Liver (tissue), 9 donors: ENCODE data around the gene RGS7. TPM values are rescaled to one million over a fixed set of nuclear protein-coding genes. Genes with fewer than 3 reads are reported as not detected.

Experiments used
- DNase-seq: peaks from one replicate; pipeline ENCODE4 v3.0.0-alpha.2; 2017; ENCODE audit warnings: low spot score
- H3K27ac ChIP-seq, 2 donors: one replicate each; pipeline ENCODE4 v1.7.0; 2013; ENCODE audit warnings: inconsistent platforms in 2 of 2, low read length in 2 of 2, control low read depth in 1 of 2, low read depth in 1 of 2, mild to moderate bottlenecking in 1 of 2
- H3K27me3 ChIP-seq, 4 donors: one replicate each; pipeline versions ENCODE4 v1.6.1 to v1.7.0; 2013; ENCODE audit warnings: low read length in 3 of 4, inconsistent platforms in 1 of 4, mild to moderate bottlenecking in 1 of 4, moderate library complexity in 1 of 4; ENCODE audit not compliant: control insufficient read depth in 4 of 4, insufficient read depth in 4 of 4
- H3K36me3 ChIP-seq, 4 donors: one replicate each; pipeline versions ENCODE4 v1.6.1 to v1.7.0; 2013; ENCODE audit warnings: low read length in 3 of 4, mild to moderate bottlenecking in 3 of 4, low read depth in 1 of 4, moderate library complexity in 1 of 4; ENCODE audit not compliant: control insufficient read depth in 4 of 4, insufficient read depth in 3 of 4
- H3K4me1 ChIP-seq, 4 donors: one replicate each; pipeline versions ENCODE4 v1.6.1 to v1.7.0; 2013; ENCODE audit warnings: low read length in 3 of 4, mild to moderate bottlenecking in 3 of 4, moderate library complexity in 1 of 4; ENCODE audit not compliant: control insufficient read depth in 4 of 4, insufficient read depth in 4 of 4
- H3K4me3 ChIP-seq, 3 donors: one replicate each; pipeline versions ENCODE4 v1.6.1 to v1.7.0; 2013; ENCODE audit warnings: low read length in 3 of 3, control low read depth in 1 of 3, low read depth in 1 of 3, mild to moderate bottlenecking in 1 of 3
- H3K9ac ChIP-seq, 2 donors: one replicate each; pipeline ENCODE4 v1.7.0; 2013; ENCODE audit warnings: low read length in 2 of 2, mild to moderate bottlenecking in 2 of 2, moderate library complexity in 2 of 2, control low read depth in 1 of 2, low read depth in 1 of 2
- H3K9me3 ChIP-seq, 4 donors: one replicate each; pipeline versions ENCODE4 v1.6.1 to v1.7.0; 2013; ENCODE audit warnings: low read length in 3 of 4; ENCODE audit not compliant: control insufficient read depth in 4 of 4
- EGR1 ChIP-seq, 2 donors: IDR thresholded peaks; 2 replicates each; pipeline ENCODE4 v1.6.1; 2016 to 2018; ENCODE audit warnings: antibody characterized with exemption in 2 of 2, low read depth in 2 of 2
- FOXA1 ChIP-seq: IDR thresholded peaks from 2 replicates; pipeline ENCODE4 v1.6.1; 2016; ENCODE audit warnings: antibody characterized with exemption
- FOXA2 ChIP-seq: IDR thresholded peaks from 2 replicates; pipeline ENCODE4 v1.6.1; 2016; ENCODE audit warnings: antibody characterized with exemption
- GABPA ChIP-seq, 2 donors: IDR thresholded peaks in 1 of 2; conservative IDR thresholded peaks in 1 of 2; 2 replicates each; pipeline ENCODE4 v1.6.1; 2016; ENCODE audit warnings: antibody characterized with exemption in 2 of 2, mild to moderate bottlenecking in 1 of 2, moderate library complexity in 1 of 2
- HNF4A ChIP-seq, 2 donors: conservative IDR thresholded peaks; 2 replicates each; pipeline ENCODE4 v1.6.1; 2016; ENCODE audit warnings: antibody characterized with exemption in 2 of 2, mild to moderate bottlenecking in 2 of 2
- HNF4G ChIP-seq: IDR thresholded peaks from 2 replicates; pipeline ENCODE4 v1.6.1; 2016; ENCODE audit warnings: antibody characterized with exemption
- JUND ChIP-seq, 2 donors: IDR thresholded peaks; 2 replicates each; pipeline ENCODE4 v1.6.1; 2016; ENCODE audit warnings: antibody characterized with exemption in 2 of 2
- NR2F2 ChIP-seq: IDR thresholded peaks from 2 replicates; pipeline ENCODE4 v1.6.1; 2016; ENCODE audit warnings: antibody characterized with exemption
- RAD21 ChIP-seq, 2 donors: IDR thresholded peaks; 2 replicates each; pipeline ENCODE4 v1.6.1; 2016; ENCODE audit warnings: antibody characterized with exemption in 2 of 2, mild to moderate bottlenecking in 2 of 2
- SP1 ChIP-seq: IDR thresholded peaks from 2 replicates; pipeline ENCODE4 v1.6.1; 2018; ENCODE audit warnings: antibody characterized with exemption, mild to moderate bottlenecking
- TAF1 ChIP-seq: conservative IDR thresholded peaks from 2 replicates; pipeline ENCODE4 v1.6.1; 2016; ENCODE audit warnings: antibody characterized with exemption, mild to moderate bottlenecking
- YY1 ChIP-seq: IDR thresholded peaks from 2 replicates; pipeline ENCODE4 v1.6.1; 2016; ENCODE audit warnings: antibody characterized with exemption, mild to moderate bottlenecking
- ZBTB33 ChIP-seq: IDR thresholded peaks from 2 replicates; pipeline ENCODE4 v1.6.1; 2016; ENCODE audit warnings: antibody characterized with exemption
- WGBS: extraction: QIAGEN DNeasy Blood & Tissue Kit; methylation state at CpG from one replicate; pipeline ENCODE4 v1.1.7; 2013; 5-methylcytosine and 5-hydroxymethylcytosine counted together
- polyA plus RNA-seq, 2 donors: library from polyadenylated mRNA; stranded (reverse) in 1 of 2; unstranded in 1 of 2; fragments of 200-250 nt in 1 of 2; fragments of >200 nt in 1 of 2; fragmentation: Nextera tagmentation in 1 of 2; extraction: Ambion mirVana in 1 of 2; gene quantifications; one replicate each; pipeline versions ENCODE4 v1.2.1 to v1.2.3, GENCODE V29; 2013 to 2015
- total RNA-seq, 2 donors: library from RNA; depleted of rRNA; stranded (reverse); fragments of >200 nt; gene quantifications; one replicate each; pipeline ENCODE4 v1.2.3, GENCODE V29; 2014
- TF ChIP-seq, protein P1 (sequence below): fragments of 150-350 bp; IDR thresholded peaks from 2 replicates; pipeline ENCODE4 v1.5.1; 2017; ENCODE audit warnings: improper control_type of control experiment, low read depth, low read length; ENCODE audit not compliant: missing input control
- TF ChIP-seq, protein P2 (sequence below): IDR thresholded peaks from 2 replicates; pipeline ENCODE4 v1.6.1; 2016; ENCODE audit warnings: antibody characterized with exemption
- TF ChIP-seq, protein P3 (sequence below): IDR thresholded peaks from 2 replicates; pipeline ENCODE4 v1.6.1; 2016; ENCODE audit warnings: antibody characterized with exemption
- TF ChIP-seq, protein P4 (sequence below): IDR thresholded peaks from 2 replicates; pipeline ENCODE4 v1.6.1; 2016; ENCODE audit warnings: antibody characterized with exemption, mild to moderate bottlenecking
- donor health status: healthy.
- donor health status: healthy.
- donor health status: healthy.
- donor health status: healthy.
- donor health status: healthy.

Gene RGS7
- total and polyA plus RNA-seq, 4 donors, result 0.05 to 0.18 TPM; not detected in 2

DNA sequence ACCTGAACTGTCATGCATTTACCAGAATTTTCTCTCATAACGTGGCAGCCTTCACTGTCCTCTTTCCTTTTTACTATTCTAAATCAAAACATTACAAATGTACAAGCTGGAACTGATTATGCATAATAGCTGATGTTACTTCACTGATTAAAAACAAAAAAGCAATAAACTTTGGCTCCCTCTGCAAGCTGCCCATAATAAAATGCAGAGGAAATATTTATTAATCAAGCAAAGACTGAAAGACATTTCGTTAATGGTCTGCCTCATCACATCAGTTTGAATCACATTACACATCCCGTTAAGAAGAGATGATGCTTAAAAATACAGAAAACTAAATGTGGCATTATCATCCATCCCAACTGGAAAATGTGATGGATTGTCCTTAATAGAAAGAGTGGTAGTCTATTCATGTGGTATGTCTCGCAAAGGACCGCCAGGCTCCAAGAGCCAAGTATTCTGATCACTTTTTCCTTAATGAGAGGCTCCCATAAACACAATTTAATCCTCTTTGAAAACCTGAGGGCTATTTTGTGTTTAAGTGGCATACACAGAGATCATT, 225.3 kb downstream of the RGS7 start:
- 83% methylated on average over 5 of the region's 5 CpGs for WGBS
- no peak overlapping the region for H3K27ac ChIP-seq
- H3K27me3 ChIP-seq, result no peaks in the 10 kb centered on the region
- TF ChIP-seq SP1 (no peak), HNF4G (no peak), GABPA (IDR thresholded peaks at IDR 0.05 in 1 of 2, conservative IDR thresholded peaks at IDR 0.05 in 1 of 2) (no peak), TAF1 (no peak), EGR1 (IDR thresholded peaks at IDR 0.05; ENCODE audit: low read depth in 2 of 2) (no peak), ZBTB33 (no peak), FOXA2 (no peak), JUND (IDR thresholded peaks at IDR 0.05) (no peak), RAD21 (IDR thresholded peaks at IDR 0.05) (no peak), HNF4A (conservative IDR thresholded peaks at IDR 0.05) (no peak), FOXA1 (no peak)
- TF ChIP-seq, protein P1, sequence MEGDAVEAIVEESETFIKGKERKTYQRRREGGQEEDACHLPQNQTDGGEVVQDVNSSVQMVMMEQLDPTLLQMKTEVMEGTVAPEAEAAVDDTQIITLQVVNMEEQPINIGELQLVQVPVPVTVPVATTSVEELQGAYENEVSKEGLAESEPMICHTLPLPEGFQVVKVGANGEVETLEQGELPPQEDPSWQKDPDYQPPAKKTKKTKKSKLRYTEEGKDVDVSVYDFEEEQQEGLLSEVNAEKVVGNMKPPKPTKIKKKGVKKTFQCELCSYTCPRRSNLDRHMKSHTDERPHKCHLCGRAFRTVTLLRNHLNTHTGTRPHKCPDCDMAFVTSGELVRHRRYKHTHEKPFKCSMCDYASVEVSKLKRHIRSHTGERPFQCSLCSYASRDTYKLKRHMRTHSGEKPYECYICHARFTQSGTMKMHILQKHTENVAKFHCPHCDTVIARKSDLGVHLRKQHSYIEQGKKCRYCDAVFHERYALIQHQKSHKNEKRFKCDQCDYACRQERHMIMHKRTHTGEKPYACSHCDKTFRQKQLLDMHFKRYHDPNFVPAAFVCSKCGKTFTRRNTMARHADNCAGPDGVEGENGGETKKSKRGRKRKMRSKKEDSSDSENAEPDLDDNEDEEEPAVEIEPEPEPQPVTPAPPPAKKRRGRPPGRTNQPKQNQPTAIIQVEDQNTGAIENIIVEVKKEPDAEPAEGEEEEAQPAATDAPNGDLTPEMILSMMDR, result no peak
- TF ChIP-seq, protein P2, sequence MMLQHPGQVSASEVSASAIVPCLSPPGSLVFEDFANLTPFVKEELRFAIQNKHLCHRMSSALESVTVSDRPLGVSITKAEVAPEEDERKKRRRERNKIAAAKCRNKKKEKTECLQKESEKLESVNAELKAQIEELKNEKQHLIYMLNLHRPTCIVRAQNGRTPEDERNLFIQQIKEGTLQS, result no peak
- TF ChIP-seq, protein P3, sequence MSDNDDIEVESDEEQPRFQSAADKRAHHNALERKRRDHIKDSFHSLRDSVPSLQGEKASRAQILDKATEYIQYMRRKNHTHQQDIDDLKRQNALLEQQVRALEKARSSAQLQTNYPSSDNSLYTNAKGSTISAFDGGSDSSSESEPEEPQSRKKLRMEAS, result no peak
- TF ChIP-seq, protein P4, sequence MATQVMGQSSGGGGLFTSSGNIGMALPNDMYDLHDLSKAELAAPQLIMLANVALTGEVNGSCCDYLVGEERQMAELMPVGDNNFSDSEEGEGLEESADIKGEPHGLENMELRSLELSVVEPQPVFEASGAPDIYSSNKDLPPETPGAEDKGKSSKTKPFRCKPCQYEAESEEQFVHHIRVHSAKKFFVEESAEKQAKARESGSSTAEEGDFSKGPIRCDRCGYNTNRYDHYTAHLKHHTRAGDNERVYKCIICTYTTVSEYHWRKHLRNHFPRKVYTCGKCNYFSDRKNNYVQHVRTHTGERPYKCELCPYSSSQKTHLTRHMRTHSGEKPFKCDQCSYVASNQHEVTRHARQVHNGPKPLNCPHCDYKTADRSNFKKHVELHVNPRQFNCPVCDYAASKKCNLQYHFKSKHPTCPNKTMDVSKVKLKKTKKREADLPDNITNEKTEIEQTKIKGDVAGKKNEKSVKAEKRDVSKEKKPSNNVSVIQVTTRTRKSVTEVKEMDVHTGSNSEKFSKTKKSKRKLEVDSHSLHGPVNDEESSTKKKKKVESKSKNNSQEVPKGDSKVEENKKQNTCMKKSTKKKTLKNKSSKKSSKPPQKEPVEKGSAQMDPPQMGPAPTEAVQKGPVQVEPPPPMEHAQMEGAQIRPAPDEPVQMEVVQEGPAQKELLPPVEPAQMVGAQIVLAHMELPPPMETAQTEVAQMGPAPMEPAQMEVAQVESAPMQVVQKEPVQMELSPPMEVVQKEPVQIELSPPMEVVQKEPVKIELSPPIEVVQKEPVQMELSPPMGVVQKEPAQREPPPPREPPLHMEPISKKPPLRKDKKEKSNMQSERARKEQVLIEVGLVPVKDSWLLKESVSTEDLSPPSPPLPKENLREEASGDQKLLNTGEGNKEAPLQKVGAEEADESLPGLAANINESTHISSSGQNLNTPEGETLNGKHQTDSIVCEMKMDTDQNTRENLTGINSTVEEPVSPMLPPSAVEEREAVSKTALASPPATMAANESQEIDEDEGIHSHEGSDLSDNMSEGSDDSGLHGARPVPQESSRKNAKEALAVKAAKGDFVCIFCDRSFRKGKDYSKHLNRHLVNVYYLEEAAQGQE, result no peak
- H3K4me1 ChIP-seq, result no peaks in the 10 kb centered on the region
- no peaks in the 10 kb centered on the region for H3K36me3 ChIP-seq
- H3K9ac ChIP-seq, result no peak overlapping the region
- DNase-seq, result no peak
- H3K9me3 ChIP-seq, result no peaks in the 10 kb centered on the region
- no peak overlapping the region for H3K4me3 ChIP-seq

GRCh38 chr1:241130881-241131280, 226.1 kb downstream of the RGS7 start:
- Histone ChIP-seq H3K27me3 (no peaks in the 10 kb centered on the region), H3K9ac (no peak overlapping the region), H3K4me3 (no peak overlapping the region), H3K36me3 (no peaks in the 10 kb centered on the region), H3K9me3 (no peaks in the 10 kb centered on the region), H3K4me1 (no peaks in the 10 kb centered on the region), H3K27ac (no peak overlapping the region)
- no peak for DNase-seq
- 86% methylated on average over 3 of the region's 3 CpGs for WGBS
- TF ChIP-seq GABPA (IDR thresholded peaks at IDR 0.05 in 1 of 2, conservative IDR thresholded peaks at IDR 0.05 in 1 of 2) (no peak), HNF4G (no peak), SP1 (no peak), YY1 (no peak), JUND (IDR thresholded peaks at IDR 0.05) (no peak), ZBTB33 (no peak), EGR1 (IDR thresholded peaks at IDR 0.05; ENCODE audit: low read depth in 2 of 2) (no peak), NR2F2 (no peak), FOXA1 (no peak), HNF4A (conservative IDR thresholded peaks at IDR 0.05) (no peak), RAD21 (IDR thresholded peaks at IDR 0.05) (no peak)
- TF ChIP-seq, protein P1, result no peak
- TF ChIP-seq, protein P2, result no peak
- TF ChIP-seq, protein P3, result no peak
